22Rv1 (cell line): ENCODE data around the gene NEU4.

Experiments used
- H3K27ac ChIP-seq: fragments of 450-650 bp; 2 replicates; pipeline ENCODE4 v1.5.1; 2017
- CTCF ChIP-seq: fragments of 450-650 bp; IDR thresholded peaks from 2 replicates; pipeline ENCODE4 v1.5.1; 2017; ENCODE audit warnings: mild to moderate bottlenecking
- ZFX ChIP-seq: fragments of 450-650 bp; IDR thresholded peaks from 2 replicates; pipeline ENCODE4 v1.6.1; 2017; ENCODE audit warnings: antibody characterized with exemption, borderline replicate concordance

The NEU4 gene

DNA sequence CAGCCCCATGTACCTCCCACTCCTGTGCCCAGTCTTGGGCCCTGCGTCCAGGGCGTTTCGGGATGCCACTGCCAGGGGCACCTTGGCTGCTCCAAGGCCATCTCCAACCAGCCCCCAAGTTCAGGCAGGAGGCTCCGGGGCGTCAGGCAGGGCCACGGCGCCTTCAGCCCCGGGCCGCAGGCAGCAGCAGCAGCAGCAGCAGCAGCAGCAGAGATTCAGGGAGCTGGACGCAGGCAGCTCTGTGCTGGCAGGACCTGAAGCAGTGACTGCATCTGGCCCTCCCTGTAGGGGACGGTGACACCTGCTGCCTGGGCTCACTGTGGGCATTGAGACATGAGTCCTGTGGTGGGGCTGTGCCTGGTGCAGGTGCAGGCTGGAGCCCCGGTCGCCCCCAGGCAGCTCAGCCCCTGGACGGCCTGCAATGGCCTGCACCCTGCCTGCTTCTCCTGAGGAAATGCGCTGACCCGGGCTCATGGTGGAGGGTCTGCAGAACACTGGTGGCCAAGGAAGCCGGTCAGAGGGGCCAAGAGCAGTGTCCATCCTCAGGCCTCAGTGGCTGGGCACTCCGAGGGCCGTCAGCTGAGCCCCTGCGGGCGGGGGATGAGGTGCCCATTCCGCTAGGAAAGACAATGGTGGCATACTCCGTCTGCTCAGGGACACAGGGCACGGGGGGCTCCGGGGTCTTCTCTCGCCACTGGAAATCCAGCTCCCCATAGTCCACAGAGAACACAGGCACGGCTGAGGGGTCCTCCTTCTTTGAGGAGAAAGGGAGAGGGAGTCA lies 41.7 kb downstream of the NEU4 start:
- TF ChIP-seq ZFX, result no peak
- TF ChIP-seq CTCF, result no peak
- no peak overlapping the region for H3K27ac ChIP-seq

GRCh38 chr2:241851325-241852115 lies 42.5 kb downstream of the NEU4 start:
- TF ChIP-seq CTCF (no peak), ZFX (no peak)
- H3K27ac ChIP-seq, result no peak overlapping the region

DNA sequence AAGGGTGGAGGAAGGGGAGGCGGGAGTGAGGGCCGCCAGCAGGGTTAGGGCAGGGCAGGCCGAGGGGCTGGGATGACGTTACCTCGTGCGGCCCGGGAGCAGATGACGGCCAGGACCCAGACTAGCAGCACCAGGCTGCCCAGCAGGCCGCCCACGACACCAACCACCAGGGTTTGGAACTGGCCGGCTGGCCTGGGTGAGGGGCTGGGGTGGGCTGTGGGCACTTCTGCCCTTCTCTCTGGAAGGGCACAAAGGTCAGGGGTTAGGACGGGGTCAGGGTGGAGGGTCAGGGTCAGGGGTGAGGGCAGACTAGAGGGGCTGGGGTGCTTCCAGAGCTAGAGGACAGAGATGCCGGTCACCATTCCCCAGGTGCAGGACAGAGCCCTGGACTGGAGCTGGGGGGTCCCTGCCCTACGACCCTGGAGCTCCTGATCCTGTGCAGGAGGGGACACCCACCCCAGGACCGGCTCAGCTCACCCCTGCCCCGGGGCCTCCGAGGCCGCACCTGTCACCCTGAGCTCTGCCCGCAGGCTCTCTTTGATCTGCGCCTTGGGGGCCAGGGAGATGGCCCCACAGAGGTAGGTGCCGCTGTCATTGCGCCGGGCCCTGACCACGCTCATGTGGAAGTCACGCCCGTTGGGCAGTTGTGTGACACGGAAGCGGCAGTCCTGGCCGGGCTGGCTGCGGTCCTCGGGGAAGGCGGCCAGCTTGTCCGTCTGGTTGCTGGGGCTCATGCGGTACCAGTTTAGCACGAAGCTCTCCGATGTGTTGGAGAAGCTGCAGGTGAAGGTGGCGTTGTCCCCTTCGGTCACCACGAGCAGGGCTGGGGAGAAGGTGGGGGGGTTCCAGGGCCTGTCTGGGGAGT lies 43.4 kb downstream of the NEU4 start:
- TF ChIP-seq ZFX, result no peak
- TF ChIP-seq CTCF, result no peak
- H3K27ac ChIP-seq, result no peak overlapping the region

GRCh38 chr2:241852981-241853631 lies 44.1 kb downstream of the NEU4 start:
- no peak overlapping the region for H3K27ac ChIP-seq
- TF ChIP-seq CTCF (no peak), ZFX (no peak)

GRCh38 chr2:241853651-241854341 lies 44.8 kb downstream of the NEU4 start:
- no peak for TF ChIP-seq CTCF
- no peak for TF ChIP-seq ZFX
- no peak overlapping the region for H3K27ac ChIP-seq

GRCh38 chr2:241854342-241855244 lies 45.6 kb downstream of the NEU4 start:
- no peak overlapping the region for H3K27ac ChIP-seq
- TF ChIP-seq ZFX (no peak), CTCF (no peak)
